Subcutaneous preadipocyte (primary cell): Measurements from ENCODE around the gene TTYH1. TPM values are rescaled to one million over a fixed set of nuclear protein-coding genes. Genes with fewer than 3 reads are reported as not detected.

Source experiments
- small RNA-seq: library from RNA; depleted of rRNA; stranded (forward); fragments of <200 nt; gene quantifications from one replicate; pipeline ENCODE3, GENCODE V24; 2012
- total RNA-seq: library from RNA; depleted of rRNA; stranded (reverse); fragments of >200 nt; gene quantifications from 2 replicates; pipeline ENCODE4 v1.2.3, GENCODE V29; 2012

The TTYH1 gene
- not detected in 2 replicates for total RNA-seq

GRCh38 chr19:54415208-54415900 is at the start of gene TTYH1:
TTYH1 (plus strand) TSS chr19:54415464; CDS start chr19:54415553, 89 bp downstream.

GRCh38 chr19:54448774-54449700 is 33.8 kb downstream of the TTYH1 start, which contains the start of gene LENG8:
LENG8 (plus strand) TSS chr19:54449199; CDS start chr19:54451345, 2,146 bp downstream.

GRCh38 chr19:54463531-54464043 is 48.3 kb downstream of the TTYH1 start, which contains the start of gene LENG9:
LENG9 (minus strand) TSS chr19:54463778; CDS start chr19:54463526, 252 bp downstream.

GRCh38 chr19:54473071-54473891 is 58.0 kb downstream of the TTYH1 start, which contains the start of gene CDC42EP5:
CDC42EP5 (minus strand) TSS chr19:54473296; CDS start chr19:54465547, 7,749 bp downstream.

Small RNAs within 50 kb of the gene (small RNA-seq; reads per million reads assigned to genes)
- gene AC245884.3: not detected

Other genes starting within 250 kb of the TTYH1 start
- not detected in 2 replicates for gene TMC4, start 242.3 kb upstream of the TTYH1 start, total RNA-seq
- 30.9 and 32.0 TPM in 2 replicates for gene MBOAT7, start 225.9 kb upstream of the TTYH1 start, total RNA-seq
- gene TSEN34, start 224.2 kb upstream of the TTYH1 start, total RNA-seq: 60.8 and 64.7 TPM in 2 replicates
- 1,299 and 2,011 TPM in 2 replicates for gene RPS9, start 214.6 kb upstream of the TTYH1 start, total RNA-seq
- 0.20 TPM in 1 of 2 replicates, not detected in the other for gene LILRB3, start 192.5 kb upstream of the TTYH1 start, total RNA-seq
- not detected in 2 replicates for gene LILRA6, start 172.7 kb upstream of the TTYH1 start, total RNA-seq
- not detected in 2 replicates for gene LILRB5, start 158.2 kb upstream of the TTYH1 start, total RNA-seq
- not detected in 2 replicates for gene LILRB2, start 134.4 kb upstream of the TTYH1 start, total RNA-seq
- not detected in 2 replicates for gene LILRA5, start 102.3 kb upstream of the TTYH1 start, total RNA-seq
- gene LILRA4, start 76.3 kb upstream of the TTYH1 start, total RNA-seq: not detected in 2 replicates
- gene LAIR1, start 50.5 kb upstream of the TTYH1 start, total RNA-seq: not detected in 2 replicates
- 50.7 and 57.1 TPM in 2 replicates for gene LENG8, start 33.7 kb downstream of the TTYH1 start, total RNA-seq
- gene LENG9, start 48.3 kb downstream of the TTYH1 start, total RNA-seq: 4.9 and 7.3 TPM in 2 replicates
- 7.6 and 18.4 TPM in 2 replicates for gene CDC42EP5, start 57.8 kb downstream of the TTYH1 start, total RNA-seq
- gene LAIR2, start 87.4 kb downstream of the TTYH1 start, total RNA-seq: not detected in 2 replicates
- not detected in 2 replicates for gene LILRA2, start 158.3 kb downstream of the TTYH1 start, total RNA-seq
- gene LILRA1, start 178.2 kb downstream of the TTYH1 start, total RNA-seq: not detected in 2 replicates
- gene LILRB1, start 215.0 kb downstream of the TTYH1 start, total RNA-seq: not detected in 2 replicates
- not detected in 2 replicates for gene LILRB4, start 247.5 kb downstream of the TTYH1 start, total RNA-seq